Aorta (tissue), 5 donors: ENCODE data around the gene TRMT1. TPM values are rescaled to one million over a fixed set of nuclear protein-coding genes. Genes with fewer than 3 reads are reported as not detected.

Experiments
- ATAC-seq: fragments of 200-7000 bp; cut with Tn5 transposase; one replicate; pipeline ENCODE4 v1.9.1; 2022; ENCODE audit warnings: moderate library complexity; ENCODE audit not compliant: low FRiP score
- DNase-seq, 2 donors: peaks; one replicate each; pipeline ENCODE4 v3.0.0-alpha.2; 2020
- H3K27ac ChIP-seq, 2 donors: one replicate each; pipeline ENCODE4 v1.5.1; 2013; ENCODE audit warnings: low read length in 2 of 2, mild to moderate bottlenecking in 2 of 2, moderate library complexity in 2 of 2, control low read depth in 1 of 2, inconsistent platforms in 1 of 2, low read depth in 1 of 2
- H3K27me3 ChIP-seq, 2 donors: one replicate each; pipeline ENCODE4 v1.6.1; 2013; ENCODE audit warnings: control low read depth in 1 of 2, low read length in 1 of 2, mild to moderate bottlenecking in 1 of 2, moderate library complexity in 1 of 2; ENCODE audit not compliant: insufficient read depth in 2 of 2, control insufficient read depth in 1 of 2
- H3K36me3 ChIP-seq, 2 donors: one replicate each; pipeline ENCODE4 v1.6.1; 2013; ENCODE audit warnings: control low read depth in 1 of 2, low read length in 1 of 2, mild to moderate bottlenecking in 1 of 2; ENCODE audit not compliant: insufficient read depth in 2 of 2, control insufficient read depth in 1 of 2
- H3K4me1 ChIP-seq, 2 donors: one replicate each; pipeline ENCODE4 v1.6.1; 2013; ENCODE audit warnings: low read length in 2 of 2, control low read depth in 1 of 2, mild to moderate bottlenecking in 1 of 2, moderate library complexity in 1 of 2; ENCODE audit not compliant: insufficient read depth in 2 of 2, control insufficient read depth in 1 of 2
- H3K4me3 ChIP-seq, 2 donors: one replicate each; pipeline ENCODE4 v1.5.1; 2013; ENCODE audit warnings: low read length in 2 of 2, control low read depth in 1 of 2, mild to moderate bottlenecking in 1 of 2
- H3K9me3 ChIP-seq: one replicate; pipeline ENCODE4 v1.6.1; 2013; ENCODE audit warnings: mild to moderate bottlenecking, low read length; ENCODE audit not compliant: control insufficient read depth
- WGBS, 2 donors: extraction: QIAGEN DNeasy Blood & Tissue Kit; methylation state at CpG; one replicate each; pipeline ENCODE4 v1.1.7; 2013; 5-methylcytosine and 5-hydroxymethylcytosine counted together
- intact Hi-C, 2 donors: fragments of 100-400 bp; cut with DNase I; formaldehyde crosslinking; loops; one replicate each; pipeline versions ENCODE4 v1.14.2 to v1.15.0; 2022
- polyA plus RNA-seq, 2 donors: library from polyadenylated mRNA; stranded (reverse); fragments of 200-250 nt; gene quantifications; one replicate each; pipeline ENCODE4 v1.2.3, GENCODE V29; 2013
- total RNA-seq, 2 donors: library from RNA; stranded (reverse); fragmentation: NEBNext Ultra II Directional; extraction: Animal tissue kit (Norgen Biotek cat#: 25700); gene quantifications; one replicate each; pipeline ENCODE4 v1.2.1, GENCODE V29; 2021
- donor health status: healthy with polysubstance abuse.
- donor health status: Bipolar disorder and iron deficiency.
- donor health status: DM: no; HTN: no; CAD: no.
- donor health status: DM: no; HTN: no; CAD: no.
- donor health status: DM: yes; HTN: yes; CAD: no.

The TRMT1 gene
- total and polyA plus RNA-seq, 4 donors, result 17.9 to 62.2 (median 25.2) TPM

- intact Hi-C loops, result no loop called here
- Histone ChIP-seq H3K27me3 (no peaks in the 10 kb centered on the region), H3K27ac (no peak overlapping the region), H3K4me3 (no peak overlapping the region), H3K9me3 (no peaks in the 10 kb centered on the region), H3K36me3 (peaks cover 0 to 3% of the 10 kb centered on the region in 2 donors), H3K4me1 (no peaks in the 10 kb centered on the region)
- DNase-seq, result no peak
- ATAC-seq, result no peak
- WGBS, 2 donors, result 67 to 84% methylated on average over 9 of the region's 9 CpGs
These were observed 32.9 kb downstream of the TRMT1 start for GRCh38 chr19:13083627-13084026.

- Histone ChIP-seq H3K27ac (peak overlapping the region in 1 of 2 donors; percentile 28), H3K27me3 (no peaks in the 10 kb centered on the region), H3K36me3 (peaks cover 0 to 3% of the 10 kb centered on the region in 2 donors), H3K9me3 (no peaks in the 10 kb centered on the region), H3K4me3 (no peak overlapping the region), H3K4me1 (no peaks in the 10 kb centered on the region)
- 37 to 43% methylated on average over 7 of the region's 7 CpGs for WGBS, 2 donors
- no peak for DNase-seq
- ATAC-seq, result no peak
- intact Hi-C loops, result no loop called here
These were observed 33.5 kb downstream of the TRMT1 start for GRCh38 chr19:13083008-13083404.

- H3K4me3 ChIP-seq, result no peak overlapping the region
- intact Hi-C loops, result no loop called here
- peak overlapping the region in 1 of 2 donors; percentile 28 for H3K27ac ChIP-seq
- no peaks in the 10 kb centered on the region for H3K27me3 ChIP-seq
- 12 to 20% methylated on average over 14 of the region's 14 CpGs for WGBS, 2 donors
- H3K9me3 ChIP-seq, result no peaks in the 10 kb centered on the region
- peaks cover 0 to 3% of the 10 kb centered on the region in 2 donors for H3K36me3 ChIP-seq
- H3K4me1 ChIP-seq, result no peaks in the 10 kb centered on the region
- ATAC-seq (peak; percentile 44), DNase-seq (peak in 1 of 2 donors; percentile 69)
These were observed 34.1 kb downstream of the TRMT1 start for GRCh38 chr19:13082192-13083007.

- no peak overlapping the region for H3K4me3 ChIP-seq
- H3K4me1 ChIP-seq, result no peaks in the 10 kb centered on the region
- intact Hi-C loops, result no loop called here
These were observed 37.0 kb downstream of the TRMT1 start for GRCh38 chr19:13079542-13079986.

GRCh38 chr19:13078897-13079541, 37.5 kb downstream of the TRMT1 start:
- H3K9me3 ChIP-seq, result no peaks in the 10 kb centered on the region
- intact Hi-C loops, result no loop called here
- DNase-seq (no peak), ATAC-seq (no peak)
- H3K27me3 ChIP-seq, result no peaks in the 10 kb centered on the region
- H3K4me3 ChIP-seq, result no peak overlapping the region
- H3K4me1 ChIP-seq, result no peaks in the 10 kb centered on the region
- H3K27ac ChIP-seq, result peak overlapping the region; percentile 8 to 85
- H3K36me3 ChIP-seq, result no peaks in the 10 kb centered on the region
- 19 to 27% methylated on average over 12 of the region's 12 CpGs for WGBS, 2 donors

More at GRCh38 chr19:13079542-13079986, 37.0 kb downstream of the TRMT1 start:
- no peaks in the 10 kb centered on the region for H3K9me3 ChIP-seq
- H3K27me3 ChIP-seq, result no peaks in the 10 kb centered on the region
- ATAC-seq (no peak), DNase-seq (no peak)
- peak overlapping the region; percentile 8 to 85 for H3K27ac ChIP-seq
- 24 to 31% methylated on average over 16 of the region's 16 CpGs for WGBS, 2 donors
- no peaks in the 10 kb centered on the region for H3K36me3 ChIP-seq

- DNase-seq, result no peak
- Histone ChIP-seq H3K4me1 (no peaks in the 10 kb centered on the region), H3K27me3 (no peaks in the 10 kb centered on the region), H3K36me3 (no peaks in the 10 kb centered on the region), H3K9me3 (no peaks in the 10 kb centered on the region), H3K4me3 (no peak overlapping the region), H3K27ac (peak overlapping the region; percentile 8 to 85)
- ATAC-seq, result no peak
- WGBS, 2 donors, result 36 to 45% methylated on average over 6 to 10 of the region's 10 CpGs
- intact Hi-C loops, result no loop called here
These were observed 38.2 kb downstream of the TRMT1 start for GRCh38 chr19:13078381-13078780.

- intact Hi-C loops, result no loop called here
- Histone ChIP-seq H3K27ac (peak overlapping the region in 1 of 2 donors; percentile 15), H3K9me3 (no peaks in the 10 kb centered on the region), H3K4me3 (no peak overlapping the region), H3K36me3 (no peaks in the 10 kb centered on the region), H3K4me1 (no peaks in the 10 kb centered on the region), H3K27me3 (no peaks in the 10 kb centered on the region)
- DNase-seq (no peak), ATAC-seq (no peak)
- 16 to 21% methylated on average over 10 to 11 of the region's 11 CpGs for WGBS, 2 donors
These were observed 39.3 kb downstream of the TRMT1 start for GRCh38 chr19:13077240-13077639.

GRCh38 chr19:13076787-13077186, 39.8 kb downstream of the TRMT1 start:
- Histone ChIP-seq H3K27ac (peak overlapping the region in 1 of 2 donors; percentile 15), H3K27me3 (no peaks in the 10 kb centered on the region), H3K4me1 (no peaks in the 10 kb centered on the region), H3K36me3 (no peaks in the 10 kb centered on the region), H3K4me3 (no peak overlapping the region), H3K9me3 (no peaks in the 10 kb centered on the region)
- ATAC-seq (peak; percentile 43), DNase-seq (no peak)
- WGBS, 2 donors, result 6% methylated on average over 5 to 6 of the region's 6 CpGs
- intact Hi-C loops, result no loop called here
